ENCODE data around the gene IL6R. TPM values are rescaled to one million over a fixed set of nuclear protein-coding genes. Genes with fewer than 3 reads are reported as not detected.

IL6R gene
- polyA plus RNA-seq, 6 donors from 2014 or later, result 0.28 to 1.3 (median 0.75) TPM

DNA sequence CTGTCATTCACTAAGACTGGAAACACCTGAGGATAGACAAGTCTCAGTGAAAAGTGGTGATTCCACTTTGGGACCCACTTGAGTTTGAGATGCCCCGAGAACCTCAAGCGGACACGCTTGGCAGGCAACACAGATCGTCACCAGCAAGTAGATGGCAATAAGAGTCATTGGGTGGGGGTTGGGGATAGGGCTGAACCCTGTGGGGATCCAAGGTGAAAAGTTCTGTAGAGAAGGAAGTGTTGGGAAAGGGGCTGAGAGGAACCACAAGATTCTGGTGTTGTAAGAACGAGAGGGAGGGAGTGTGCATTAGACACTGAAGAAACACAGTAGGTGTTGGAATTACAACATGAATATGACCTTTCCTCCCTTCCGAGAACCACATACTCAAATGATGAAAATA is 51.5 kb downstream of the IL6R start:
- ATAC-seq (ENCODE audit: low read depth in 2 of 2) (no peak), DNase-seq (no peak)
- Mint-ChIP-seq H3K36me3 (peaks cover 5 to 9% of the 10 kb centered on the region in 2 donors), H3K4me1 (no peaks in the 10 kb centered on the region), H3K4me3 (no peak overlapping the region), H3K27ac (no peak overlapping the region), H3K9me3 (no peaks in the 10 kb centered on the region), H3K27me3 (peaks cover 0 to 6% (median 5%) of the 10 kb centered on the region in 3 donors)

DNA sequence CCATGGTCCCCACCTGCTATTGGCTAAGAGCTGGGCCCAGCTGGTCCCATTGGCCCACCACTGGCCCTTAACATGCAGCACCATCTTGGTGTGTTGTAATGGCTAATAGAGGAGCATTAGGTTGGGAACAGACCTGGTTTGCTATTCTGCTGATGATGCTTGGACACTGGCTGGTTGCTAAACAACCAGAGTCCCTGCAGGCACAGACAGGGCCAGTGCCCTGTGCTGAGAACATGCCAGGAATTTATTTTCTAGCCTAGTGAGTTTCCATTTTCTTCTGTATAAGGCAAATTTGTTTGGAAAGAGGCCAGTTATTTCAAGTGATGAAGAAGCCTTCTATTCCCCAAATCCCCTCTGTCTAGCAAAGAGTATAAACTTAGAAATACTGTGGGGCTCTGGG is 53.9 kb downstream of the IL6R start:
- H3K36me3 Mint-ChIP-seq, result no peaks in the 10 kb centered on the region
- DNase-seq (no peak), ATAC-seq (ENCODE audit: low read depth in 2 of 2) (no peak)
- no peaks in the 10 kb centered on the region for H3K9me3 Mint-ChIP-seq
- no peaks in the 10 kb centered on the region for H3K4me1 Mint-ChIP-seq
- H3K27ac Mint-ChIP-seq, result no peak overlapping the region
- H3K27me3 Mint-ChIP-seq, result peaks cover 0 to 6% (median 0%) of the 10 kb centered on the region in 3 donors
- no peak overlapping the region for H3K4me3 Mint-ChIP-seq

DNA sequence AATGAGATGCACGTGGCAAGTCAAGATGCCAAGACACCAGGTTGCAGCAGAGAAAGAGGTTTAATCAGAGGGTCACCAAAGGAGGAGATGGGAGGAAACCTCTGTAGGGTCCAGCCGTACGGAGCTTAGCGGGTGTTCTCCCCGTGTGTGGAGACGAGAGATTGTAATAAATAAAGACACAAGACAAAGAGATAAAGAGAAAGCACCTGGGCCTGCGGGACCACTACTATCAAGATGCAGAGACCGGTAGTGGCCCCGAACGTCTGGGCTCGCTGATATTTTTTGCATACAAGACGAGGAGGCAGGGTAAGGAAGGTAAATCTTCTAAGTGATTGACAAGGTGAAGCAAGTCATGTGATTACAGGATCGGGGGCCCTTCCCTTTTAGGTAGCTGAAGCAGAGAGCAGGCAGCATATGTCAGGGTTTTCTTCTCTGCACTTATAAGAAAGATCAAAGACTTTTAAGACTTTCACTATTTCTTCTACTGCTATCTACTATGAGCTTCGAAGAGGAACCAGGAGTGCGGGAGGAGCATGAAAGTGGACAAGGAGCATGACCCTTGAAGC is 55.6 kb downstream of the IL6R start:
- Mint-ChIP-seq H3K4me3 (no peak overlapping the region), H3K9me3 (no peaks in the 10 kb centered on the region), H3K27me3 (no peaks in the 10 kb centered on the region), H3K36me3 (no peaks in the 10 kb centered on the region), H3K27ac (no peak overlapping the region), H3K4me1 (peaks cover 0 to under 1% (median 0%) of the 10 kb centered on the region in 3 donors)
- DNase-seq (no peak), ATAC-seq (ENCODE audit: low read depth in 2 of 2) (no peak)

DNA sequence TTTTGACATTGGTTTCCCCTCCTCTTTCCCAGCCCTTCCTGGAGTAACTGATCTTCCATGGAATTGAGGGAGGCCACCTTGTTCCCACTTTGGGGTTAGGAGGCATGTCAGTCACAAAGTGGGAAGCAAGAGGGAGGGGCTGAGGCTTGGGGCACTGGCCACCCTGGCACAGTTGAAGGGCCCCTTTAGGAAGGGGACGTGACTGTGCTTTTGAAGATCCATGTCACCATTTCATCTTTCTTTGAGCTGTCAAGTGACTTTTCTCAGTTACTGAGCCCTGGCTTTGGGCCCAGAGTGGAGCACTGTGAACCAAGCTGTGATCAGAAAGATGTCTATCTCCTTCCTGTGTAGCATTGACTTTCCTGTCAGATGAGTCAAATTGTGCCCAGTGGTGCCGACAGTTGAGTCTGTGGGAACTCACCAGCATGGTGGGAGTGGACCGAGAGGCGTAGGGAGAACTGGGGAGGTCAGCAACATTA is 58.4 kb downstream of the IL6R start:
- Mint-ChIP-seq H3K9me3 (no peaks in the 10 kb centered on the region), H3K4me1 (peaks cover 6 to 11% (median 9%) of the 10 kb centered on the region in 3 donors), H3K4me3 (no peak overlapping the region), H3K27ac (peak overlapping the region in 1 of 6 donors; percentile 54), H3K27me3 (peaks cover 0 to 6% (median 0%) of the 10 kb centered on the region in 3 donors), H3K36me3 (no peaks in the 10 kb centered on the region)
- DNase-seq (no peak), ATAC-seq (ENCODE audit: low read depth in 2 of 2) (no peak)

DNA sequence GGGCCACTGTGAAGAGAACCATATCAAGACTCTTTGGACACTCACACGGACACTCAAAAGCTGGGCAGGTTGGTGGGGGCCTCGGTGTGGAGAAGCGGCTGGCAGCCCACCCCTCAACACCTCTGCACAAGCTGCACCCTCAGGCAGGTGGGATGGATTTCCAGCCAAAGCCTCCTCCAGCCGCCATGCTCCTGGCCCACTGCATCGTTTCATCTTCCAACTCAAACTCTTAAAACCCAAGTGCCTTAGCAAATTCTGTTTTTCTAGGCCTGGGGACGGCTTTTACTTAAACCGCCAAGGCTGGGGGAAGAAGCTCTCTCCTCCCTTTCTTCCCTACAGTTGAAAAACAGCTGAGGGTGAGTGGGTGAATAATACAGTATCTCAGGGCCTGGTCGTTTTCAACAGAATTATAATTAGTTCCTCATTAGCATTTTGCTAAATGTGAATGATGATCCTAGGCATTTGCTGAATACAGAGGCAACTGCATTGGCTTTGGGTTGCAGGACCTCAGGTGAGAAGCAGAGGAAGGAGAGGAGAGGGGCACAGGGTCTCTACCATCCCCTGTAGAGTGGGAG is 60.6 kb downstream of the IL6R start:
- H3K4me3 Mint-ChIP-seq, result no peak overlapping the region
- ATAC-seq (ENCODE audit: low read depth in 2 of 2) (no peak), DNase-seq (no peak)
- H3K36me3 Mint-ChIP-seq, result no peaks in the 10 kb centered on the region
- no peaks in the 10 kb centered on the region for H3K9me3 Mint-ChIP-seq
- peak overlapping the region in 1 of 6 donors; percentile 51 for H3K27ac Mint-ChIP-seq
- H3K4me1 Mint-ChIP-seq, result peaks cover 6 to 11% (median 9%) of the 10 kb centered on the region in 3 donors
- H3K27me3 Mint-ChIP-seq, result peaks cover 0 to 6% (median 0%) of the 10 kb centered on the region in 3 donors

DNA sequence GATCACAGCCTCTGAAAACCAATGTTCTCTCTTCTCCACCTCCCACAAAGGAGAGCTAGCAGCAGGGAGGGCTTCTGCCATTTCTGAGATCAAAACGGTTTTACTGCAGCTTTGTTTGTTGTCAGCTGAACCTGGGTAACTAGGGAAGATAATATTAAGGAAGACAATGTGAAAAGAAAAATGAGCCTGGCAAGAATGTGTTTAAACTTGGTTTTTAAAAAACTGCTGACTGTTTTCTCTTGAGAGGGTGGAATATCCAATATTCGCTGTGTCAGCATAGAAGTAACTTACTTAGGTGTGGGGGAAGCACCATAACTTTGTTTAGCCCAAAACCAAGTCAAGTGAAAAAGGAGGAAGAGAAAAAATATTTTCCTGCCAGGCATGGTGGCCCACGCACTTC is 61.1 kb downstream of the IL6R start:
- ATAC-seq (ENCODE audit: low read depth in 2 of 2) (no peak), DNase-seq (no peak)
- H3K27me3 Mint-ChIP-seq, result peaks cover 0 to 6% (median 0%) of the 10 kb centered on the region in 3 donors
- H3K4me3 Mint-ChIP-seq, result no peak overlapping the region
- H3K4me1 Mint-ChIP-seq, result peaks cover 6 to 15% (median 9%) of the 10 kb centered on the region in 3 donors
- peak overlapping the region in 2 of 6 donors; percentile 51 to 84 for H3K27ac Mint-ChIP-seq
- no peaks in the 10 kb centered on the region for H3K36me3 Mint-ChIP-seq
- H3K9me3 Mint-ChIP-seq, result no peaks in the 10 kb centered on the region

DNA sequence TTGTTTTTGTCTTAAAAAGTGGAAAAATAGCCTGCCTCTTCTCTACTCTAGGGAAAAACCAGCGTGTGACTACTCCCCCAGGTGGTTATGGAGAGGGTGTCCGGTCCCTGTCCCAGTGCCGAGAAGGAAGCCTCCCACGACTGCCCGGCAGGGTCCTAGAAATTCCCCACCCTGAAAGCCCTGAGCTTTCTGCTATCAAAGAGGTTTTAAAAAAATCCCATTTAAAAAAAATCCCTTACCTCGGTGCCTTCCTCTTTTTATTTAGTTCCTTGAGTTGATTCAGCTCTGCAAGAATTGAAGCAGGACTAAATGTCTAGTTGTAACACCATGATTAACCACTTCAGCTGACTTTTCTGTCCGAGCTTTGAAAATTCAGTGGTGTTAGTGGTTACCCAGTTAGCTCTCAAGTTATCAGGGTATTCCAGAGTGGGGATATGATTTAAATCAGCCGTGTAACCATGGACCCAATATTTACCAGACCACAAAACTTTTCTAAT is 61.8 kb downstream of the IL6R start:
- Mint-ChIP-seq H3K4me3 (no peak overlapping the region), H3K4me1 (peaks cover 6 to 21% (median 9%) of the 10 kb centered on the region in 3 donors), H3K36me3 (no peaks in the 10 kb centered on the region)

DNA sequence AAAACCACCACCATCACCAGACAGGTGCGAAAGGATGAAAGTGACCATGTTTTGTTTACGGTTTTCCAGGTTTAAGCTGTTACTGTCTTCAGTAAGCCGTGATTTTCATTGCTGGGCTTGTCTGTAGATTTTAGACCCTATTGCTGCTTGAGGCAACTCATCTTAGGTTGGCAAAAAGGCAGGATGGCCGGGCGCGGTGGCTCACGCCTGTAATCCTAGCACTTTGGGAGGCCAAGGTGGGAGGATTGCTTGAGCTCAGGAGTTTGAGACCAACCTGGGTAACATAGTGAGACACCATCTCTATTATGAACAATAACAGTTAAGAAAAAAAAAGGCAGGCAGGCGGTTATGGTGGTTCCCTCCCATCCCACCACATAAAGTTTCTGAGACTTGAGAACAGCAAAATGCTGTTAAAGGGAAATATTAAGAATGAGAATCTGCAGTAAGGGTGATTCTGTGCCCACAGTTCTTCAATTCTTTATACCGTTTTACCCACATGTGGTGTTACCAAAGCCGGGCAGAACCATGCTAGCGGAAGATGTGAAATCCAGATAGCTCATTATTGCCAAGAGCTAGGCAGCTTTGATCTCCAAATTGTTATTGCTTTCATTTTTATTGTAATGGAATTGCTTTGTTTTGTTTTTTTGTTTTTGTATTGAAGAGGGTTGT is 62.4 kb downstream of the IL6R start:
- no peaks in the 10 kb centered on the region for H3K9me3 Mint-ChIP-seq
- DNase-seq, result no peak
- H3K27ac Mint-ChIP-seq, result peak overlapping the region in 1 of 6 donors; percentile 54
- H3K27me3 Mint-ChIP-seq, result peaks cover 0 to 6% (median 0%) of the 10 kb centered on the region in 3 donors
- no peak for ATAC-seq (ENCODE audit: low read depth in 2 of 2)
- H3K4me3 Mint-ChIP-seq, result no peak overlapping the region
- no peaks in the 10 kb centered on the region for H3K36me3 Mint-ChIP-seq
- peaks cover 6 to 21% (median 9%) of the 10 kb centered on the region in 3 donors for H3K4me1 Mint-ChIP-seq

More for the DNA sequence above, 61.8 kb downstream of the IL6R start:
- Mint-ChIP-seq H3K9me3 (no peaks in the 10 kb centered on the region), H3K27ac (peak overlapping the region in 3 of 6 donors; percentile 54 to 84 (median 63)), H3K27me3 (peaks cover 0 to 6% (median 0%) of the 10 kb centered on the region in 3 donors)
- ATAC-seq (ENCODE audit: low read depth in 2 of 2) (no peak), DNase-seq (no peak)

DNA sequence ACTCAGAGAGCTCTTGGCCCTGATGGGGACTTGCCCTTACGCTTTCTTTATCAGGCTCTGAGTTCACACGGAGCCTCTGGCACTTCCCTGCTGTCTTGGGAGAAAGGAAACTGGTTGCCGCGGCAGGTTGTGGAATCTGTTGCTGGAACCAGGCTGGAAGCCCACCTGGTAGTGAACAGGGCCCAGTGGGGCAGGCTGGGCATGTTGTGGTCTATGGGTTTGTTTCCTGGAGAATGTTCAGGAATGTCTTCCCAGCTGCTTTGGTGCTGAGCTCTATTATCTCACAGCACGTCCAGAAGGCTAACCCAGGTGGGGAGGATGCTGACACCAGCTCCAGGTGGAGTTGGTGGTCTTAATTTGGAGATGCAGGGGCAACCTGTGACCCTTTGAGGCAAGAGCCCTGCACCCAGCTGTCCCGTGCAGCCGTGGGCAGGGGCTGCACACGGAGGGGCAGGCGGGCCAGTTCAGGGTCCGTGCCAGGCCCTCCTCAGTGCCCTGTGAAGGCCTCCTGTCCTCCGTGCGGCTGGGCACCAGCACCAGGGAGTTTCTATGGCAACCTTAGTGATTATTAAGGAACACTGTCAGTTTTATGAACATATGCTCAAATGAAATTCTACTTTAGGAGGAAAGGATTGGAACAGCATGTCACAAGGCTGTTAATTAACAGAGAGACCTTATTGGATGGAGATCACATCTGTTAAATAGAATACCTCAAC is 63.5 kb downstream of the IL6R start:
- Mint-ChIP-seq H3K27me3 (peaks cover 0 to 6% (median 0%) of the 10 kb centered on the region in 3 donors), H3K9me3 (no peaks in the 10 kb centered on the region), H3K27ac (no peak overlapping the region), H3K36me3 (no peaks in the 10 kb centered on the region), H3K4me1 (peaks cover 6 to 21% (median 9%) of the 10 kb centered on the region in 3 donors), H3K4me3 (no peak overlapping the region)
- ATAC-seq (ENCODE audit: low read depth in 2 of 2), result no peak
- no peak for DNase-seq

DNA sequence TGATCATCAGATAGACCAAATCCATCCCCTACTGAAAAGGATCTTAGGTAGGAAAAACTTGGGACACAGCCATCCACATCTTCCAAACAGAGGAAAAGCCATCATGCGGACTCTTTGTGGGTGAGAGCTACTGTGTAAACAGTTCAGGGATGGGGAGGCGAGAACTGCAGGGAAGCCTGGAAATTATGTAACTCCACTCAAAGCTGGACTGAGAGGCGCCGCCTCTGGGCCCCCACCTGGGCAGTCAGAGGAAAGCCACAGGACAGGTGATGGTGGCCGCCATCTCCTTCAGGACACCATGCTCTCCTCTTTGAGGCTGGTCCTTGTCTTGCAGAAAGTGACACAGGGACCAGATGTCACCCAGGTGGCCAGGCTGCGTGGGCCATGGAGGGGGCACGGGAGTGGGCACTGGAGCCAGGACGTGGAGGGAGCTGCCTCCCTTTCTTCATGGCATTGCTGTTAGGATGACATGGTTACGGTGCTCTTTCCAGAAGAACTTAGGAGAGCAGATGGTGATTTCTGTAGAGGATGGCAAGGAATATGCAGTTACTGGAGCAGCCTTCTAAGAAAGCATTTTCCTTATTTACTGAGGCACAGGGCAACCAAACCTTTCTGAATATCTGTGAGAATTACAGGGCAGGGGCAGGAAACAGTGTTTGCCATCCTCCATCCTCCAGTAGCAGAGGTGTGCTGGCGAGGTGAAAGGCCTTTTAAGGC is 64.9 kb downstream of the IL6R start:
- Mint-ChIP-seq H3K36me3 (no peaks in the 10 kb centered on the region), H3K27ac (peak overlapping the region in 1 of 6 donors; percentile 69), H3K9me3 (no peaks in the 10 kb centered on the region), H3K4me1 (peaks cover 6 to 21% (median 13%) of the 10 kb centered on the region in 3 donors), H3K27me3 (peaks cover 0 to 6% (median 0%) of the 10 kb centered on the region in 3 donors), H3K4me3 (no peak overlapping the region)
- ATAC-seq (ENCODE audit: low read depth in 2 of 2) (no peak), DNase-seq (no peak)

DNA sequence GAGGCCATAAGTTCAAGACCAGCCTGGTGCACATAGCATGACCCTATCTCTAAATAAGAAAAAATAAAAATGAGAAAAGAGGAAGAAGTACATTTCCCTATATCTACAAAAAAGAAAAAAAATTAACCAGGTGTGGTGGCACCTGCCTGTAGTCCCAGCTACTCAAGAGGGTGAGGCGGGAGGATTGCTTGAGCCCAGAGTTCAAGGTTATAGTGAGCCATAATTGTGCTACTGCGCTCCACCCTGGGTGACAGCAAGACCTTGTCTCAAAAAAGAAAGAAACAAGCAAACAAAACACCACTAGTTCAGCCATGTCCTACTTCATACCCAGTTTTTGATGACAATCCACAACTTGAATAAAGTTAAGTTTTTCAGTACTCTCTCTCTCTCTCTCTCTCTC is 66.2 kb downstream of the IL6R start:
- peak in 1 of 2 donors; percentile 16 for ATAC-seq (ENCODE audit: low read depth in 2 of 2)
- H3K4me3 Mint-ChIP-seq, result no peak overlapping the region
- H3K36me3 Mint-ChIP-seq, result no peaks in the 10 kb centered on the region
- peaks cover 2 to 15% (median 8%) of the 10 kb centered on the region in 3 donors for H3K4me1 Mint-ChIP-seq
- peaks cover 0 to under 1% (median 0%) of the 10 kb centered on the region in 3 donors for H3K27me3 Mint-ChIP-seq
- no peaks in the 10 kb centered on the region for H3K9me3 Mint-ChIP-seq
- H3K27ac Mint-ChIP-seq, result peak overlapping the region in 1 of 6 donors; percentile 4
- DNase-seq, result no peak

DNA sequence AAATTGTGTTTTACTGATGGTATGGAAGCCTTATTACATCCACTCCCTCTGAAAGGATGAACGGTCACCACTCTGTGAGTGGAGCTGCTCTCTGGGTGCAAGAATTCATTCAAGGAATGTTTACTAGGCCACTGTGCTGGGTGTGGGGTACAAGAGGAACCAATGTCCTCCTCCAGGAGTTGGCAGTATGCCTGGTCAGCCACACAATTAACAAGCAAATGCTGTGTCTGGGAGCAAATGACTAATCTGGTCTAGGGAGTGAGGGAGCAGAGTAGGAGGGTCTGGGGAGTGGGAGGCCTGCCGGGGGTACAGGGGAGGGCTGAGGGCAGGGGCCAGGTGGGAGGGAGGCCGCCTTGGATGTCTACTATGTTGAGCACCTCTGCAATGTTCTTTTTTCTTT is 69.7 kb downstream of the IL6R start:
- H3K36me3 Mint-ChIP-seq, result no peaks in the 10 kb centered on the region
- H3K4me1 Mint-ChIP-seq, result peaks cover under 1 to 11% (median 4%) of the 10 kb centered on the region in 3 donors
- no peaks in the 10 kb centered on the region for H3K9me3 Mint-ChIP-seq
- ATAC-seq (ENCODE audit: low read depth in 2 of 2), result no peak
- DNase-seq, result no peak
- H3K4me3 Mint-ChIP-seq, result no peak overlapping the region
- peaks cover 0 to under 1% (median 0%) of the 10 kb centered on the region in 3 donors for H3K27me3 Mint-ChIP-seq
- H3K27ac Mint-ChIP-seq, result no peak overlapping the region

Data from naive B cell (primary cell).